Measurements from ENCODE around the gene RPGR.

- TF ChIP-seq CTCF (IDR thresholded peaks at IDR 0.05) (no peak), POLR2A (IDR thresholded peaks at IDR 0.05) (no peak)
These were observed 41.7 kb downstream of the RPGR start for GRCh38 chrX:38285649-38286048.

All from body of pancreas (tissue), 4 donors.